ENCODE data around the gene FAM187B.
A peak's percentile ranks its signal among the peaks of the same experiment; 100 is the strongest.

Gene FAM187B

GRCh38 chr19:35176181-35176570, 52.4 kb downstream of the FAM187B start:
- H3K23ac ChIP-seq (ENCODE audit: low read depth, low read length, poor library complexity) = no peak overlapping the region
- H2AK5ac ChIP-seq (ENCODE audit: low read depth, low read length) = no peak overlapping the region
- no peaks in the 10 kb centered on the region for H3K27me3 ChIP-seq (ENCODE audit: control insufficient read depth in 3 of 3, insufficient read depth in 3 of 3, low read depth in 1 of 3, low read length in 3 of 3)
- H2BK15ac ChIP-seq (ENCODE audit: low read length) = no peak overlapping the region
- no peak overlapping the region for H3K27ac ChIP-seq (replicated peaks; ENCODE audit: low read length)
- H4K8ac ChIP-seq (ENCODE audit: low read depth, low read length) = no peak overlapping the region
- DNase-seq (ENCODE audit: low spot score) = no peak
- no peak overlapping the region for H4K91ac ChIP-seq (ENCODE audit: low read depth, low read length, poor library complexity)
- H3K4me3 ChIP-seq (ENCODE audit: low read length in 2 of 2) = no peak overlapping the region
- H2BK5ac ChIP-seq (ENCODE audit: low read length) = no peak overlapping the region
- no peak overlapping the region for H3K9ac ChIP-seq (ENCODE audit: low read depth, low read length, poor library complexity)
- peak overlapping the region; percentile 20 for H2AFZ ChIP-seq (ENCODE audit: low read length)
- no peak overlapping the region for H3K4me2 ChIP-seq (ENCODE audit: insufficient read depth, low read length, poor library complexity, severe bottlenecking)
- no CpG with 5 or more reads among the region's 3 CpGs for WGBS, 2 donors (ENCODE audit: extremely low coverage in 2 of 2, insufficient read length in 2 of 2, insufficient replicate concordance in 1 of 2)
- H3K9me3 ChIP-seq (replicated peaks in 1 of 2; ENCODE audit: control insufficient read depth in 2 of 2, insufficient read depth in 1 of 2, low read depth in 1 of 2, low read length in 2 of 2) = peaks cover 0 to 5% of the 10 kb centered on the region in 2 donors
- no peak overlapping the region for H3K4ac ChIP-seq (ENCODE audit: low read length)
- no peaks in the 10 kb centered on the region for H3K4me1 ChIP-seq (ENCODE audit: control insufficient read depth in 2 of 2, insufficient read depth in 1 of 2, low read depth in 1 of 2, low read length in 2 of 2)
- H3K36me3 ChIP-seq (replicated peaks in 1 of 2; ENCODE audit: control insufficient read depth in 2 of 2, insufficient read depth in 2 of 2, low read length in 2 of 2) = no peaks in the 10 kb centered on the region
- no peak overlapping the region for H3K18ac ChIP-seq (ENCODE audit: low read length)
- no peak overlapping the region for H2BK12ac ChIP-seq (ENCODE audit: low read length)
- H3K79me1 ChIP-seq (ENCODE audit: low read depth, low read length) = no peaks in the 10 kb centered on the region
- H3K14ac ChIP-seq (ENCODE audit: low read length) = no peak overlapping the region
- H2BK120ac ChIP-seq (ENCODE audit: low read depth, low read length) = no peak overlapping the region
